ENCODE results near the gene SERPINE2. TPM values are rescaled to one million over a fixed set of nuclear protein-coding genes. Genes with fewer than 3 reads are reported as not detected.

Gene SERPINE2
- polyA plus RNA-seq, 3 donors, result not detected

GRCh38 chr2:224009605-224010315 lies 29.3 kb downstream of the SERPINE2 start:
- H3K36me3 Mint-ChIP-seq, result no peaks in the 10 kb centered on the region
- 80% methylated on average over 2 of the region's 5 CpGs for WGBS (ENCODE audit: insufficient coverage)
- Histone ChIP-seq H3K79me2 (ENCODE audit: insufficient read depth, low read length) (no peaks in the 10 kb centered on the region), H3K4me1 (ENCODE audit: control insufficient read depth in 1 of 2, insufficient read depth in 2 of 2, low read length in 2 of 2) (no peaks in the 10 kb centered on the region), H3K4me2 (replicated peaks; ENCODE audit: extremely low read depth, low read length, poor library complexity, severe bottlenecking) (no peak overlapping the region), H3K27me3 (ENCODE audit: control insufficient read depth in 2 of 2, insufficient read depth in 2 of 2, low read length in 2 of 2) (no peaks in the 10 kb centered on the region), H2AFZ (ENCODE audit: insufficient read depth, low read depth, low read length, poor library complexity, severe bottlenecking) (no peak overlapping the region), H3K36me3 (replicated peaks in 1 of 2; ENCODE audit: control insufficient read depth in 1 of 2, insufficient read depth in 2 of 2, low read length in 2 of 2) (no peaks in the 10 kb centered on the region), H3K4me3 (replicated peaks in 1 of 3; ENCODE audit: low read depth in 2 of 3, low read length in 3 of 3) (no peak overlapping the region), H3K9ac (ENCODE audit: insufficient read depth, low read length, poor library complexity, severe bottlenecking) (no peak overlapping the region), H3K27ac (ENCODE audit: low read depth in 1 of 2, low read length in 2 of 2) (no peak overlapping the region), H3K9me3 (replicated peaks in 1 of 2; ENCODE audit: control insufficient read depth in 1 of 2, insufficient read depth in 1 of 2, low read length in 2 of 2) (no peaks in the 10 kb centered on the region), H4K20me1 (ENCODE audit: insufficient read depth, low read length) (no peaks in the 10 kb centered on the region)
- intact Hi-C loops (cut with micrococcal nuclease), result no loop called here
- peaks cover 1 to 3% (median 2%) of the 10 kb centered on the region in 3 donors for H3K27me3 Mint-ChIP-seq (ENCODE audit: low read depth in 3 of 3)
- no peak for DNase-seq
- no peak overlapping the region for H3K4me3 Mint-ChIP-seq
- peaks cover 0 to 1% (median 0%) of the 10 kb centered on the region in 7 donors for H3K9me3 Mint-ChIP-seq
- H3K4me1 Mint-ChIP-seq, result peaks cover 3% of the 10 kb centered on the region
- no peak overlapping the region for H3K27ac Mint-ChIP-seq
- TF ChIP-seq CTCF (IDR thresholded peaks at IDR 0.05), result no peak

GRCh38 chr2:224008702-224009261 lies 30.3 kb downstream of the SERPINE2 start:
- Histone ChIP-seq H3K4me2 (replicated peaks; ENCODE audit: extremely low read depth, low read length, poor library complexity, severe bottlenecking) (no peak overlapping the region), H3K4me1 (ENCODE audit: control insufficient read depth in 1 of 2, insufficient read depth in 2 of 2, low read length in 2 of 2) (peaks cover 0 to 6% of the 10 kb centered on the region in 2 donors)

More at GRCh38 chr2:224008702-224009261, 30.3 kb downstream of the SERPINE2 start:
- H3K79me2 ChIP-seq (ENCODE audit: insufficient read depth, low read length), result no peaks in the 10 kb centered on the region
- no peak for TF ChIP-seq CTCF (IDR thresholded peaks at IDR 0.05)
- Mint-ChIP-seq H3K36me3 (no peaks in the 10 kb centered on the region), H3K27ac (no peak overlapping the region), H3K4me3 (no peak overlapping the region), H3K27me3 (ENCODE audit: low read depth in 3 of 3) (peaks cover 0 to 3% (median 2%) of the 10 kb centered on the region in 3 donors), H3K4me1 (peaks cover 12% of the 10 kb centered on the region), H3K9me3 (no peaks in the 10 kb centered on the region)
- H3K27ac ChIP-seq (ENCODE audit: low read depth in 1 of 2, low read length in 2 of 2), result no peak overlapping the region
- intact Hi-C loops (cut with micrococcal nuclease), result no loop called here
- 89% methylated on average over 11 of the region's 12 CpGs for whole genome bisulfite sequencing (ENCODE audit: insufficient coverage)
- no peaks in the 10 kb centered on the region for H4K20me1 ChIP-seq (ENCODE audit: insufficient read depth, low read length)
- no peak overlapping the region for H3K9ac ChIP-seq (ENCODE audit: insufficient read depth, low read length, poor library complexity, severe bottlenecking)
- DNase-seq, result no peak
- no peaks in the 10 kb centered on the region for H3K36me3 ChIP-seq (replicated peaks in 1 of 2; ENCODE audit: control insufficient read depth in 1 of 2, insufficient read depth in 2 of 2, low read length in 2 of 2)
- H3K9me3 ChIP-seq (replicated peaks in 1 of 2; ENCODE audit: control insufficient read depth in 1 of 2, insufficient read depth in 1 of 2, low read length in 2 of 2), result no peaks in the 10 kb centered on the region
- H3K4me3 ChIP-seq (replicated peaks in 1 of 3; ENCODE audit: low read depth in 2 of 3, low read length in 3 of 3), result no peak overlapping the region
- no peaks in the 10 kb centered on the region for H3K27me3 ChIP-seq (ENCODE audit: control insufficient read depth in 2 of 2, insufficient read depth in 2 of 2, low read length in 2 of 2)
- H2AFZ ChIP-seq (ENCODE audit: insufficient read depth, low read depth, low read length, poor library complexity, severe bottlenecking), result peak overlapping the region; percentile 17

All from CD14-positive monocyte (primary cell).